Epithelial cell of proximal tubule (primary cell): Measurements from ENCODE around the gene C1QTNF5. TPM values are rescaled to one million over a fixed set of nuclear protein-coding genes. Genes with fewer than 3 reads are reported as not detected.
A peak's percentile ranks its signal among the peaks of the same experiment; 100 is the strongest.

Source experiments
- DNase-seq: peaks from one replicate; pipeline ENCODE4 v3.0.0-alpha.2; 2011; ENCODE audit warnings: low read depth
- H3K4me3 ChIP-seq: 2 replicates; pipeline ENCODE4 v1.5.1; 2011; ENCODE audit warnings: low read depth, mild to moderate bottlenecking, low read length
- CTCF ChIP-seq: conservative IDR thresholded peaks from 2 replicates; pipeline ENCODE4 v1.5.1; 2012; ENCODE audit warnings: low read depth, mild to moderate bottlenecking, low read length
- total RNA-seq: library from RNA; depleted of rRNA; stranded (reverse); fragments of >200 nt; gene quantifications from 2 replicates; pipeline ENCODE4 v1.2.3, GENCODE V29; 2015

The C1QTNF5 gene
- total RNA-seq, 1 donor from 2014 or later: 1.8 TPM

DNA sequence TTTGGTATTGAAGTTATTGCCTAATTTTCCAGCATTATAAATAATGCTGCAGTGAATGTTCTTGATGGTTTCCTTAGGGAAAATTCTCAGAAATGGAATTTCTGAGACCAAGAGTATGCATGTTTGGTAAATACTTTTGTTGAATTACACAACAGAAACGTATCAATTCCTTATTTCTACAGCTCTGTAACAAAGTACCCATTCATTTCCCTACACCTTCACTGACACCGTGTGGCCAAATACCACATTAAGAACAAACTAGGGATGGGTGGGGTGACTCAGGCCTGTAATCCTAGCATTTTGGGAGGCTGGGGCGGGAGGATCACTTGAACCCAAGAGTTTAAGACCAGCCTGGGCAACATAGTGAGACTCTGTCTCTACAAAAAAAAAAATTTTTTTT lies 45.5 kb downstream of the C1QTNF5 start:
- H3K4me3 ChIP-seq: no peak overlapping the region
- peak; percentile 3 for TF ChIP-seq CTCF
- no peak for DNase-seq

DNA sequence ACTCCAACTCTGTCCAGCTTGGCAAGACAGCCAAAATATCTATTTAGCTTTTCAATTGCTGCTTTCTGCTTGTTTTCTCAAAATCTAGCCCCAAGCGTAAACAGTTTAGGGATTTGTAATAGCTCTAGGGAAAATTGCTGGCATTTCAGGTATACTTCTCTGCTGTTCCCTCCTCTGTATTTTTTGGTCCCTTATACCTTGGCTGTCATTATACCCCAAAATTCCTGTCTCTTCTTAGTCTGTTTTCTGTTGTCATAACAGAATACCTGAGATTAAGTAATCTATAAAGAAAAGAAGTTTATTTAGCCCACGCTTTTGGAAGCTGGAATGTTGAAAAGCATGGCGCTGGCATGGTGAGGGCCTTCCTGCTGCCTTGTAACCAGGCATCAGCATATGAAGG lies 47.2 kb downstream of the C1QTNF5 start:
- TF ChIP-seq CTCF: no peak
- H3K4me3 ChIP-seq: no peak overlapping the region
- DNase-seq: no peak

GRCh38 chr11:119290894-119291497 lies 49.7 kb downstream of the C1QTNF5 start:
- no peak overlapping the region for H3K4me3 ChIP-seq
- DNase-seq: no peak
- no peak for TF ChIP-seq CTCF

Other genes with a start within 250 kb of the C1QTNF5 start
- 24.8 and 32.3 TPM in 2 replicates for gene DPAGT1, start 239.0 kb downstream of the C1QTNF5 start, total RNA-seq
- 6.1 and 8.2 TPM in 2 replicates for gene C2CD2L, start 233.5 kb downstream of the C1QTNF5 start, total RNA-seq
- gene HINFP, start 219.3 kb downstream of the C1QTNF5 start, total RNA-seq: 11.9 and 13.7 TPM in 2 replicates
- gene ABCG4, start 191.8 kb downstream of the C1QTNF5 start, total RNA-seq: under 0.01 TPM in 1 of 2 replicates, not detected in the other
- 13.2 and 14.7 TPM in 2 replicates for gene NLRX1, start 172.2 kb downstream of the C1QTNF5 start, total RNA-seq
- not detected in 2 replicates for gene NHERF4, start 155.4 kb downstream of the C1QTNF5 start, total RNA-seq
- gene CBL, start 134.5 kb downstream of the C1QTNF5 start, total RNA-seq: 11.2 and 17.4 TPM in 2 replicates
- 660 and 1,105 TPM in 2 replicates for gene MCAM, start 23.8 kb downstream of the C1QTNF5 start, total RNA-seq
- gene RNF26, start 6.4 kb downstream of the C1QTNF5 start, total RNA-seq: 18.6 and 21.8 TPM in 2 replicates
- gene MFRP, start 5.8 kb upstream of the C1QTNF5 start, total RNA-seq: not detected in 2 replicates
- gene USP2, start 40.8 kb upstream of the C1QTNF5 start, total RNA-seq: 0.63 and 1.1 TPM in 2 replicates
- 6.4 and 9.0 TPM in 2 replicates for gene THY1, start 82.3 kb upstream of the C1QTNF5 start, total RNA-seq